B cell (primary cell): Measurements from ENCODE around the gene PPIL1. TPM values are rescaled to one million over a fixed set of nuclear protein-coding genes. Genes with fewer than 3 reads are reported as not detected.

Experiments
- ATAC-seq: fragments of 200-7000 bp; cut with Tn5 transposase; one replicate; pipeline ENCODE4 v1.10.0; 2021; ENCODE audit warnings: low read depth, mild to moderate bottlenecking, moderate number of reproducible peaks, moderate library complexity
- CTCF ChIA-PET: fragments of 350-600 bp; sonication (Branson Sonifier 250); formaldehyde crosslinking; loops from one replicate; lab custom pipeline; 2021; ENCODE audit warnings: antibody characterized with exemption, inconsistent platforms; lab: Charles Lee
- POLR2A ChIA-PET: fragments of 350-600 bp; sonication (Branson Sonifier 250); formaldehyde crosslinking; loops from one replicate; lab custom pipeline; 2021; ENCODE audit warnings: antibody characterized with exemption; lab: Charles Lee
- DNase-seq: peaks from one replicate; pipeline ENCODE4 v3.0.0; 2013
- H2AFZ ChIP-seq: 2 replicates; pipeline ENCODE4 v1.6.1; 2012; ENCODE audit warnings: mild to moderate bottlenecking, low read depth, low read length; ENCODE audit not compliant: insufficient read depth, poor library complexity, severe bottlenecking
- H3K27ac ChIP-seq, 2 donors: 1 replicate in 1 of 2; 2 replicates in 1 of 2; pipeline ENCODE4 v1.5.1; 2012 to 2013; ENCODE audit warnings: low read length in 2 of 2, mild to moderate bottlenecking in 2 of 2, moderate library complexity in 1 of 2
- H3K27me3 ChIP-seq, 4 experiments: fragments of 200-600 bp in 1 of 4; sonication (generic) in 1 of 4; replicated peaks in 1 of 4; 1 replicate in 2 of 4; 2 replicates in 2 of 4; pipeline versions ENCODE4 v1.6.1 to v1.7.0; 2013 to 2016; ENCODE audit warnings: low read length in 3 of 4, mild to moderate bottlenecking in 2 of 4, mixed read lengths in 1 of 4, moderate library complexity in 1 of 4; ENCODE audit not compliant: insufficient read depth in 4 of 4, control insufficient read depth in 3 of 4; ENCODE audit errors: control extremely low read depth in 1 of 4
- H3K36me3 ChIP-seq, 2 experiments: replicated peaks in 1 of 2; 1 replicate in 1 of 2; 2 replicates in 1 of 2; pipeline versions ENCODE4 v1.6.1 to v1.7.1; 2013; ENCODE audit warnings: low read length in 1 of 2; ENCODE audit not compliant: insufficient read depth in 2 of 2, control insufficient read depth in 1 of 2; ENCODE audit errors: control extremely low read depth in 1 of 2, extremely low read depth in 1 of 2
- H3K4me1 ChIP-seq, 2 donors: fragments of 200-600 bp in 1 of 2; sonication (generic) in 1 of 2; 1 replicate in 1 of 2; 2 replicates in 1 of 2; pipeline versions ENCODE4 v1.5.1 to v1.6.1; 2013 to 2017; ENCODE audit warnings: low read length in 2 of 2; ENCODE audit not compliant: control insufficient read depth in 2 of 2, insufficient read depth in 2 of 2
- H3K4me2 ChIP-seq: replicated peaks from 2 replicates; pipeline ENCODE3; 2012; ENCODE audit warnings: mild to moderate bottlenecking, low read depth, low read length; ENCODE audit not compliant: poor library complexity, severe bottlenecking
- H3K4me3 ChIP-seq, 5 experiments: fragments of 200-600 bp in 1 of 5; sonication (generic) in 1 of 5; 1 replicate in 3 of 5; 2 replicates in 2 of 5; pipeline versions ENCODE4 v1.5.1 to v1.7.0; 2011 to 2016; ENCODE audit warnings: low read length in 4 of 5, mild to moderate bottlenecking in 4 of 5, low read depth in 2 of 5, control low read depth in 1 of 5, moderate library complexity in 1 of 5; ENCODE audit not compliant: insufficient read depth in 1 of 5; ENCODE audit errors: control extremely low read depth in 1 of 5, extremely low read depth in 1 of 5
- H3K79me2 ChIP-seq: fragments of 200-600 bp; sonication (generic); one replicate; pipeline ENCODE4 v1.6.0; 2016; ENCODE audit warnings: low read length; ENCODE audit not compliant: control insufficient read depth, insufficient read depth
- H3K9ac ChIP-seq: fragments of 200-600 bp; sonication (generic); 2 replicates; pipeline ENCODE4 v1.6.1; 2017; ENCODE audit warnings: mild to moderate bottlenecking, low read length, moderate library complexity
- H3K9me3 ChIP-seq, 3 donors: one replicate each; pipeline versions ENCODE4 v1.6.1 to v1.7.1; 2013; ENCODE audit warnings: low read length in 2 of 3; ENCODE audit not compliant: control insufficient read depth in 2 of 3, insufficient read depth in 1 of 3; ENCODE audit errors: control extremely low read depth in 1 of 3
- H4K20me1 ChIP-seq: 2 replicates; pipeline ENCODE4 v1.6.0; 2012; ENCODE audit warnings: mild to moderate bottlenecking, low read length; ENCODE audit not compliant: insufficient read depth, control insufficient read depth, poor library complexity, severe bottlenecking
- H3K27ac Mint-ChIP-seq: one replicate; pipeline ENCODE4 v1.8.0; 2021; ENCODE audit warnings: mixed read lengths
- H3K27me3 Mint-ChIP-seq: one replicate; pipeline ENCODE4 v1.8.0; 2021; ENCODE audit warnings: mixed read lengths
- H3K4me1 Mint-ChIP-seq: one replicate; pipeline ENCODE4 v1.8.0; 2021; ENCODE audit warnings: mixed read lengths
- H3K4me3 Mint-ChIP-seq: one replicate; pipeline ENCODE4 v1.8.0; 2021; ENCODE audit warnings: mixed read lengths
- H3K9me3 Mint-ChIP-seq: one replicate; pipeline ENCODE4 v1.8.0; 2022; ENCODE audit warnings: mixed read lengths; ENCODE audit not compliant: insufficient read depth
- EZH2 ChIP-seq: IDR thresholded peaks from 2 replicates; pipeline ENCODE4 v1.6.1; 2012; ENCODE audit warnings: borderline replicate concordance, low read depth, mild to moderate bottlenecking, moderate library complexity, low read length; ENCODE audit not compliant: insufficient read depth, poor library complexity, severe bottlenecking
- WGBS: methylation state at CpG from one replicate; pipeline ENCODE4 v1.1.5; 2013; ENCODE audit warnings: missing lambda C conversion rate; ENCODE audit not compliant: insufficient coverage; 5-methylcytosine and 5-hydroxymethylcytosine counted together
- intact Hi-C: fragments of 100-400 bp; cut with micrococcal nuclease; formaldehyde crosslinking; loops from one replicate; pipeline ENCODE4 v1.10.0; 2022
- polyA plus RNA-seq: library from polyadenylated mRNA; depleted of rRNA; stranded (reverse); fragments of >200 nt; gene quantifications from 2 replicates; pipeline ENCODE4 v1.2.3, GENCODE V29; 2012
- total RNA-seq, 2 donors: library from RNA; stranded (reverse); fragments of 120-200 nt in 1 of 2; gene quantifications; 1 replicate in 1 of 2; 2 replicates in 1 of 2; pipeline versions ENCODE4 v1.2.3 to v1.2.4, GENCODE V29; 2013 to 2022
- TF ChIP-seq, protein P1 (sequence below): fragments of 200-600 bp; IDR thresholded peaks from one replicate; pipeline ENCODE4 v1.8.0; 2022; ENCODE audit warnings: antibody characterized with exemption, mild to moderate bottlenecking

Gene PPIL1
- total and polyA plus RNA-seq, 2 donors (not counting 1 experiment from before 2014, with no cell fraction given), result 2.9 to 7.0 TPM

DNA sequence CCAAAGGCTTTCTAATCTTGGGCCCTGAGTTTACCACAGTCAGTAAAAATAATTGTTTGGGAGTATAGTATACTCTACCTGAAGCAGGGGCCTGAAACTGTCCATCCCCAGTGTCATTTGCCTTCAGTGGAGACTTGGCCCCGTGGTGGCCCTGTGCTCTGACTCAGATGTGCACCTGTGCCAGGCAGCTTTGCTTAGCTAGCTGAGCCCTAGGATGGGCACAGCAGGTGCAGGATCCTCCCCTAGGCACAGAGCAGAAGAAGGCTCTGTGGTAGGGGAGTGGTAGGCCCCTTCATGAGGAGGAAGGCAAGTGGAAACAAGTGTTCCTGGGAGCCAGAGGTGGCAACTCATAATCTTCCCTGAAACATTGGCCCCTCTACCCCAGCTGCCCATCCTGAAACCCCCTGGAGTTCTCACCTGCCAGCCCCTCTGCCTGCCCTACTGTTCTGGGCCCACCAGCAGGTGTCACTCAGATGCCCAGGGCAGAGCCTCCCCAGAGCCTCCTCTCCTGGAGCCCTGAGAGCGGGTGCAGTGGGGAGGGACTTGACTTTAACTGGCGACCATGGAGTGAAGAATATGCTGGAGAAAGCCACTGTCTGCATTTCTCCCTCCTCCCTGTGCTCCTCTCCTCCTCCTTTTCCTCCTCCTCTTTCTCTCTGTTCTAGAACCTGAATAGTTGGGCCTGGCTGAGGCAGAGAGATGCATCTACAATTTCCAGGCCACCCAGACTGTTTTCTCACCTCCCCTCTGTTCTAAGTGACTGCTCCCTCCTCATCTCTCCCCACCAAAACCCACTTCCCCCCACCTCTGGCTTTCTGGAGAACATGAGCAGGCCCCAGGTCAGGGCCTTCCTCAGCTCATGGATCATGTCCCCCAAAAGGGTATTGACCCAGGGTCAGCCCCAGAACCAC lies 38.2 kb downstream of the PPIL1 start:
- TF ChIP-seq EZH2, result no peak
- TF ChIP-seq, protein P1, sequence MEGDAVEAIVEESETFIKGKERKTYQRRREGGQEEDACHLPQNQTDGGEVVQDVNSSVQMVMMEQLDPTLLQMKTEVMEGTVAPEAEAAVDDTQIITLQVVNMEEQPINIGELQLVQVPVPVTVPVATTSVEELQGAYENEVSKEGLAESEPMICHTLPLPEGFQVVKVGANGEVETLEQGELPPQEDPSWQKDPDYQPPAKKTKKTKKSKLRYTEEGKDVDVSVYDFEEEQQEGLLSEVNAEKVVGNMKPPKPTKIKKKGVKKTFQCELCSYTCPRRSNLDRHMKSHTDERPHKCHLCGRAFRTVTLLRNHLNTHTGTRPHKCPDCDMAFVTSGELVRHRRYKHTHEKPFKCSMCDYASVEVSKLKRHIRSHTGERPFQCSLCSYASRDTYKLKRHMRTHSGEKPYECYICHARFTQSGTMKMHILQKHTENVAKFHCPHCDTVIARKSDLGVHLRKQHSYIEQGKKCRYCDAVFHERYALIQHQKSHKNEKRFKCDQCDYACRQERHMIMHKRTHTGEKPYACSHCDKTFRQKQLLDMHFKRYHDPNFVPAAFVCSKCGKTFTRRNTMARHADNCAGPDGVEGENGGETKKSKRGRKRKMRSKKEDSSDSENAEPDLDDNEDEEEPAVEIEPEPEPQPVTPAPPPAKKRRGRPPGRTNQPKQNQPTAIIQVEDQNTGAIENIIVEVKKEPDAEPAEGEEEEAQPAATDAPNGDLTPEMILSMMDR, result no peak
- Histone ChIP-seq H3K4me1 (peaks cover 18 to 23% of the 10 kb centered on the region in 2 donors), H4K20me1 (no peaks in the 10 kb centered on the region), H3K4me3 (no peak overlapping the region), H3K4me2 (no peak overlapping the region), H3K27ac (no peak overlapping the region), H3K27me3 (peaks cover 0 to 43% (median 23%) of the 10 kb centered on the region in 4 experiments), H3K79me2 (no peaks in the 10 kb centered on the region), H2AFZ (no peak overlapping the region), H3K9me3 (peaks cover 0 to 7% (median 0%) of the 10 kb centered on the region in 3 donors), H3K9ac (no peak overlapping the region), H3K36me3 (no peaks in the 10 kb centered on the region)
- WGBS, result 56% methylated on average over 1 of the region's 3 CpGs
- ChIA-PET POLR2A (no interaction called here), CTCF (interaction anchor here (1.6 kb wide), 1 partner anchor 14 kb away, joined by 6 read pairs; no protein-coding TSS in a partner anchor)
- peaks cover 14% of the 10 kb centered on the region for H3K4me1 Mint-ChIP-seq
- intact Hi-C loops, result no loop called here
- DNase-seq, result no peak
- H3K9me3 Mint-ChIP-seq, result no peaks in the 10 kb centered on the region
- peaks cover 40% of the 10 kb centered on the region for H3K27me3 Mint-ChIP-seq
- no peak overlapping the region for H3K27ac Mint-ChIP-seq
- H3K4me3 Mint-ChIP-seq, result no peak overlapping the region
- no peak for ATAC-seq
